MM.1S (cell line): ENCODE measurements around the gene EHBP1.

Source experiments
- DNase-seq: peaks from one replicate; pipeline ENCODE4 v3.0.0-alpha.2; 2015
- H2AFZ ChIP-seq: fragments of 300-600 bp; sonication (generic); 2 replicates; pipeline ENCODE4 v1.6.0; 2016; ENCODE audit warnings: antibody characterized with exemption, low read length
- H3F3A ChIP-seq: fragments of 300-600 bp; sonication (generic); 2 replicates; pipeline ENCODE4 v1.6.1; 2016; ENCODE audit warnings: mild to moderate bottlenecking, antibody characterized with exemption, low read length, moderate library complexity, mixed read lengths; ENCODE audit not compliant: insufficient read depth
- H3K27ac ChIP-seq: fragments of 300-600 bp; sonication (generic); 2 replicates; pipeline ENCODE4 v1.5.1; 2016; ENCODE audit warnings: mild to moderate bottlenecking, low read length
- H3K27me3 ChIP-seq: fragments of 300-600 bp; sonication (generic); replicated peaks from 2 replicates; pipeline ENCODE4 v1.6.0; 2016; ENCODE audit warnings: low read length; ENCODE audit not compliant: insufficient read depth
- H3K36me3 ChIP-seq: fragments of 300-600 bp; sonication (generic); replicated peaks from 2 replicates; pipeline ENCODE4 v1.6.1; 2016; ENCODE audit warnings: mild to moderate bottlenecking, low read length, mixed read lengths; ENCODE audit not compliant: insufficient read depth
- H3K4me1 ChIP-seq: fragments of 300-600 bp; sonication (generic); 2 replicates; pipeline ENCODE4 v1.6.1; 2016; ENCODE audit warnings: low read length, mixed read lengths
- H3K4me2 ChIP-seq: fragments of 300-600 bp; sonication (generic); 2 replicates; pipeline ENCODE4 v1.6.0; 2016; ENCODE audit warnings: low read depth, low read length
- H3K4me3 ChIP-seq: fragments of 300-600 bp; sonication (generic); 2 replicates; pipeline ENCODE4 v1.5.1; 2016; ENCODE audit warnings: low read length, mixed read lengths
- H3K79me2 ChIP-seq: fragments of 300-600 bp; sonication (generic); 2 replicates; pipeline ENCODE4 v1.6.1; 2016; ENCODE audit warnings: mixed run types, low read length, mixed read lengths
- H3K9ac ChIP-seq: fragments of 300-600 bp; sonication (generic); 2 replicates; pipeline ENCODE4 v1.6.1; 2016; ENCODE audit warnings: low read length, mixed read lengths
- H3K9me2 ChIP-seq: fragments of 300-600 bp; sonication (generic); replicated peaks from 2 replicates; pipeline ENCODE4 v1.6.1; 2016; ENCODE audit warnings: mild to moderate bottlenecking, low read length, mixed read lengths; ENCODE audit not compliant: insufficient read depth
- H3K9me3 ChIP-seq: fragments of 300-600 bp; sonication (generic); replicated peaks from 2 replicates; pipeline ENCODE4 v1.6.1; 2016; ENCODE audit warnings: mild to moderate bottlenecking, low read length, mixed read lengths; ENCODE audit not compliant: insufficient read depth
- H4K20me1 ChIP-seq: fragments of 300-600 bp; sonication (generic); 2 replicates; pipeline ENCODE4 v1.6.1; 2016; ENCODE audit warnings: mild to moderate bottlenecking, low read length, moderate library complexity, mixed read lengths; ENCODE audit not compliant: insufficient read depth
- CTCF ChIP-seq: fragments of 300-600 bp; sonication (generic); IDR thresholded peaks from 2 replicates; pipeline ENCODE4 v1.5.1; 2016; ENCODE audit warnings: antibody characterized with exemption, low read length, mixed read lengths
- EZH2 ChIP-seq: fragments of 300-600 bp; sonication (generic); optimal IDR thresholded peaks from 2 replicates; pipeline ENCODE3; 2017; ENCODE audit warnings: low read depth, mild to moderate bottlenecking, antibody characterized with exemption, low read length, mixed read lengths
- EZH2phosphoT487 ChIP-seq: fragments of 300-600 bp; sonication (generic); IDR thresholded peaks from 2 replicates; pipeline ENCODE4 v1.6.1; 2018; ENCODE audit warnings: antibody characterized with exemption, low read length

The EHBP1 gene

GRCh38 chr2:62808554-62808953 is 103.0 kb downstream of the EHBP1 start:
- DNase-seq: no peak
- no peaks in the 10 kb centered on the region for H3K79me2 ChIP-seq
- no peaks in the 10 kb centered on the region for H3K4me1 ChIP-seq
- H3F3A ChIP-seq: no peaks in the 10 kb centered on the region
- H3K4me2 ChIP-seq: no peak overlapping the region
- no peak overlapping the region for H3K4me3 ChIP-seq
- H3K9me3 ChIP-seq: no peaks in the 10 kb centered on the region
- no peaks in the 10 kb centered on the region for H3K36me3 ChIP-seq
- no peaks in the 10 kb centered on the region for H4K20me1 ChIP-seq
- H3K27ac ChIP-seq: no peak overlapping the region
- H3K9me2 ChIP-seq: no peaks in the 10 kb centered on the region
- no peak overlapping the region for H3K9ac ChIP-seq
- TF ChIP-seq EZH2 (no peak), CTCF (no peak), EZH2phosphoT487 (no peak)
- H3K27me3 ChIP-seq: no peaks in the 10 kb centered on the region
- no peak overlapping the region for H2AFZ ChIP-seq

GRCh38 chr2:62811086-62811485 is 105.6 kb downstream of the EHBP1 start:
- Histone ChIP-seq H3K27me3 (no peaks in the 10 kb centered on the region), H4K20me1 (no peaks in the 10 kb centered on the region), H3K36me3 (no peaks in the 10 kb centered on the region), H3K9me3 (no peaks in the 10 kb centered on the region), H3F3A (no peaks in the 10 kb centered on the region), H3K27ac (no peak overlapping the region), H3K9ac (no peak overlapping the region), H3K79me2 (no peaks in the 10 kb centered on the region), H3K4me2 (no peak overlapping the region), H3K9me2 (no peaks in the 10 kb centered on the region), H2AFZ (no peak overlapping the region), H3K4me1 (no peaks in the 10 kb centered on the region), H3K4me3 (no peak overlapping the region)
- TF ChIP-seq EZH2 (no peak), CTCF (no peak), EZH2phosphoT487 (no peak)
- DNase-seq: no peak

- Histone ChIP-seq H3K4me1 (no peaks in the 10 kb centered on the region), H3K4me2 (no peak overlapping the region), H3K27ac (no peak overlapping the region), H3K79me2 (no peaks in the 10 kb centered on the region), H4K20me1 (no peaks in the 10 kb centered on the region), H3K9me3 (no peaks in the 10 kb centered on the region), H3K9me2 (no peaks in the 10 kb centered on the region), H3K27me3 (no peaks in the 10 kb centered on the region), H2AFZ (no peak overlapping the region), H3F3A (no peaks in the 10 kb centered on the region), H3K36me3 (no peaks in the 10 kb centered on the region), H3K9ac (no peak overlapping the region), H3K4me3 (no peak overlapping the region)
- no peak for DNase-seq
- TF ChIP-seq EZH2 (no peak), EZH2phosphoT487 (no peak), CTCF (no peak)
These were observed 106.5 kb downstream of the EHBP1 start for GRCh38 chr2:62811972-62812371.
